Measurements from ENCODE around the gene SNRK. TPM values are rescaled to one million over a fixed set of nuclear protein-coding genes. Genes with fewer than 3 reads are reported as not detected.
"Not testable (repeated sequence)": the region's sequence is repeated elsewhere in the genome, so short reads cannot be mapped to it uniquely, and the experiment has no call there.

SNRK gene
- total RNA-seq, 1 donor from 2014 or later = 192 TPM

- DNase-seq = no peak
These were observed 60.8 kb downstream of the SNRK start for GRCh38 chr3:43346978-43347749.

GRCh38 chr3:43347774-43348173 is 61.4 kb downstream of the SNRK start:
- DNase-seq = no peak

- DNase-seq = no peak
These were observed 62.0 kb downstream of the SNRK start for GRCh38 chr3:43348350-43348749.

- DNase-seq = no peak
These were observed 62.7 kb downstream of the SNRK start for GRCh38 chr3:43348852-43349574.

- no peak for DNase-seq
These were observed 63.4 kb downstream of the SNRK start for GRCh38 chr3:43349716-43350115.

- DNase-seq = no peak
These were observed 67.1 kb downstream of the SNRK start for GRCh38 chr3:43353393-43353792.

GRCh38 chr3:43353923-43354670 is 67.8 kb downstream of the SNRK start:
- DNase-seq = no peak

GRCh38 chr3:43356033-43356432 is 69.7 kb downstream of the SNRK start:
- DNase-seq = not testable (repeated sequence)

GRCh38 chr3:43361077-43361476 is 74.7 kb downstream of the SNRK start:
- DNase-seq = no peak

- no peak for DNase-seq
These were observed 75.8 kb downstream of the SNRK start for GRCh38 chr3:43362183-43362582.

- DNase-seq = no peak
These were observed 76.6 kb downstream of the SNRK start for GRCh38 chr3:43362961-43363360.

- no peak for DNase-seq
These were observed 77.4 kb downstream of the SNRK start for GRCh38 chr3:43363621-43364266.

- DNase-seq = no peak
These were observed 78.2 kb downstream of the SNRK start for GRCh38 chr3:43364494-43364893.

- no peak for DNase-seq
These were observed 78.6 kb downstream of the SNRK start for GRCh38 chr3:43364926-43365325.

GRCh38 chr3:43365601-43366305 is 79.4 kb downstream of the SNRK start:
- no peak for DNase-seq

- no peak for DNase-seq
These were observed 80.1 kb downstream of the SNRK start for GRCh38 chr3:43366481-43366880.

- DNase-seq = no peak
These were observed 80.5 kb downstream of the SNRK start for GRCh38 chr3:43366885-43367284.

GRCh38 chr3:43369404-43370292 is 83.3 kb downstream of the SNRK start:
- no peak for DNase-seq

GRCh38 chr3:43370293-43370980 is 84.1 kb downstream of the SNRK start:
- no peak for DNase-seq

- no peak for DNase-seq
These were observed 85.2 kb downstream of the SNRK start for GRCh38 chr3:43371494-43371893.
